ENCODE data around the gene ZBTB16. TPM values are rescaled to one million over a fixed set of nuclear protein-coding genes. Genes with fewer than 3 reads are reported as not detected.

Gene ZBTB16
- total RNA-seq, 1 donor from 2014 or later: 64.5 TPM

DNA sequence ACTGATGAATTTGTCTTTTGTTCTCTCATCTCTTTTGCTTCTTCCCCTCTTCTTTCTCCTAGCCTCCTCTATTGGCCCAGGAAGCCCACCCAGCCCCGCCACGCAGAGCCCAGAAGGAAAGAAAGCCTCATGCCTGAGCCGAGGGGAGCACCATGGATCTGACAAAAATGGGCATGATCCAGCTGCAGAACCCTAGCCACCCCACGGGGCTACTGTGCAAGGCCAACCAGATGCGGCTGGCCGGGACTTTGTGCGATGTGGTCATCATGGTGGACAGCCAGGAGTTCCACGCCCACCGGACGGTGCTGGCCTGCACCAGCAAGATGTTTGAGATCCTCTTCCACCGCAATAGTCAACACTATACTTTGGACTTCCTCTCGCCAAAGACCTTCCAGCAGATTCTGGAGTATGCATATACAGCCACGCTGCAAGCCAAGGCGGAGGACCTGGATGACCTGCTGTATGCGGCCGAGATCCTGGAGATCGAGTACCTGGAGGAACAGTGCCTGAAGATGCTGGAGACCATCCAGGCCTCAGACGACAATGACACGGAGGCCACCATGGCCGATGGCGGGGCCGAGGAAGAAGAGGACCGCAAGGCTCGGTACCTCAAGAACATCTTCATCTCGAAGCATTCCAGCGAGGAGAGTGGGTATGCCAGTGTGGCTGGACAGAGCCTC lies 3.8 kb downstream of the ZBTB16 start:
- Histone ChIP-seq H3K4me3 (peak overlapping the region; percentile 100), H3K27ac (replicated peaks) (peak overlapping the region; percentile 100), H3K4me1 (peaks cover 96% of the 10 kb centered on the region), H3K27me3 (ENCODE audit: low read depth) (no peaks in the 10 kb centered on the region), H3K36me3 (peaks cover 66% of the 10 kb centered on the region), H3K9me3 (replicated peaks) (no peaks in the 10 kb centered on the region)
- intact Hi-C loops (cut with micrococcal nuclease): no loop called here
- peak; percentile 66 for DNase-seq
- TF ChIP-seq, protein P1, sequence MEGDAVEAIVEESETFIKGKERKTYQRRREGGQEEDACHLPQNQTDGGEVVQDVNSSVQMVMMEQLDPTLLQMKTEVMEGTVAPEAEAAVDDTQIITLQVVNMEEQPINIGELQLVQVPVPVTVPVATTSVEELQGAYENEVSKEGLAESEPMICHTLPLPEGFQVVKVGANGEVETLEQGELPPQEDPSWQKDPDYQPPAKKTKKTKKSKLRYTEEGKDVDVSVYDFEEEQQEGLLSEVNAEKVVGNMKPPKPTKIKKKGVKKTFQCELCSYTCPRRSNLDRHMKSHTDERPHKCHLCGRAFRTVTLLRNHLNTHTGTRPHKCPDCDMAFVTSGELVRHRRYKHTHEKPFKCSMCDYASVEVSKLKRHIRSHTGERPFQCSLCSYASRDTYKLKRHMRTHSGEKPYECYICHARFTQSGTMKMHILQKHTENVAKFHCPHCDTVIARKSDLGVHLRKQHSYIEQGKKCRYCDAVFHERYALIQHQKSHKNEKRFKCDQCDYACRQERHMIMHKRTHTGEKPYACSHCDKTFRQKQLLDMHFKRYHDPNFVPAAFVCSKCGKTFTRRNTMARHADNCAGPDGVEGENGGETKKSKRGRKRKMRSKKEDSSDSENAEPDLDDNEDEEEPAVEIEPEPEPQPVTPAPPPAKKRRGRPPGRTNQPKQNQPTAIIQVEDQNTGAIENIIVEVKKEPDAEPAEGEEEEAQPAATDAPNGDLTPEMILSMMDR (IDR thresholded peaks at IDR 0.05; ENCODE audit: borderline replicate concordance): no peak

DNA sequence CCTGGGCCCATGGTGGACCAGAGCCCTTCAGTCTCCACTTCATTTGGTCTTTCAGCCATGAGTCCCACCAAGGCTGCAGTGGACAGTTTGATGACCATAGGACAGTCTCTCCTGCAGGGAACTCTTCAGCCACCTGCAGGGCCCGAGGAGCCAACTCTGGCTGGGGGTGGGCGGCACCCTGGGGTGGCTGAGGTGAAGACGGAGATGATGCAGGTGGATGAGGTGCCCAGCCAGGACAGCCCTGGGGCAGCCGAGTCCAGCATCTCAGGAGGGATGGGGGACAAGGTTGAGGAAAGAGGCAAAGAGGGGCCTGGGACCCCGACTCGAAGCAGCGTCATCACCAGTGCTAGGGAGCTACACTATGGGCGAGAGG lies 4.3 kb downstream of the ZBTB16 start:
- H3K27ac ChIP-seq (replicated peaks): peak overlapping the region; percentile 100
- intact Hi-C loops (cut with micrococcal nuclease): no loop called here
- DNase-seq: no peak

DNA sequence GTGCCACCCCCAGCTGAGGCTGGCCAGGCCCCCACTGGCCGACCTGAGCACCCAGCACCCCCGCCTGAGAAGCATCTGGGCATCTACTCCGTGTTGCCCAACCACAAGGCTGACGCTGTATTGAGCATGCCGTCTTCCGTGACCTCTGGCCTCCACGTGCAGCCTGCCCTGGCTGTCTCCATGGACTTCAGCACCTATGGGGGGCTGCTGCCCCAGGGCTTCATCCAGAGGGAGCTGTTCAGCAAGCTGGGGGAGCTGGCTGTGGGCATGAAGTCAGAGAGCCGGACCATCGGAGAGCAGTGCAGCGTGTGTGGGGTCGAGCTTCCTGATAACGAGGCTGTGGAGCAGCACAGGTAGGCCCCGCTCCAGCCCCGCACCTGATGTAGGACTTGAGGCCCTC lies 4.7 kb downstream of the ZBTB16 start:
- Histone ChIP-seq H3K4me1 (peaks cover 97% of the 10 kb centered on the region), H3K36me3 (peaks cover 76% of the 10 kb centered on the region), H3K9me3 (replicated peaks) (no peaks in the 10 kb centered on the region), H3K4me3 (peak overlapping the region; percentile 100), H3K27ac (replicated peaks) (peak overlapping the region; percentile 100), H3K27me3 (ENCODE audit: low read depth) (no peaks in the 10 kb centered on the region)
- no peak for DNase-seq
- intact Hi-C loops (cut with micrococcal nuclease): no loop called here
- TF ChIP-seq, protein P1 (IDR thresholded peaks at IDR 0.05; ENCODE audit: borderline replicate concordance): no peak

More for the DNA sequence above, 4.3 kb downstream of the ZBTB16 start:
- TF ChIP-seq, protein P1 (IDR thresholded peaks at IDR 0.05; ENCODE audit: borderline replicate concordance): no peak
- Histone ChIP-seq H3K36me3 (peaks cover 72% of the 10 kb centered on the region), H3K4me1 (peaks cover 96% of the 10 kb centered on the region), H3K27me3 (ENCODE audit: low read depth) (no peaks in the 10 kb centered on the region), H3K9me3 (replicated peaks) (no peaks in the 10 kb centered on the region), H3K4me3 (peak overlapping the region; percentile 100)

DNA sequence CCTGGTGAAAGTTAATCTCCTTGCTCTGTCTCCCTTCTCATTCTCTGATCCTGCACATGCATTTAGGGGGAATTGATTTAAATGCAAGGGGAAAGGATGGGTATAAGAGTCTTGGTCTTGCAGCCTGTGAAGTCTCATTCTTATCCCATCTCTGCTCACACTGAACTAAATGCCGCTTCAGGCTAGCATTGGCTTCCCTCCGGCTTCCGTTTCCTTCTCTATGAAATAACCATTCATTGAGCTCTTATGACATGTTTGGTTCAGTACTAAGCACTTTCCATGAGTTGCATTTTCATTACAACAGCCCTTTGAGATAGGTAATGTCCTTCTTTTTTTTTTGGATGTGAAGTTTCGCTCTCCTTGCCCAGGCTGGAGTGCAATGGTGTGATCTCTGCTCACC lies 5.6 kb downstream of the ZBTB16 start:
- peak overlapping the region; percentile 100 for H3K4me3 ChIP-seq
- peak overlapping the region; percentile 100 for H3K27ac ChIP-seq (replicated peaks)
- H3K36me3 ChIP-seq: peaks cover 83% of the 10 kb centered on the region
- TF ChIP-seq, protein P1 (IDR thresholded peaks at IDR 0.05; ENCODE audit: borderline replicate concordance): no peak
- intact Hi-C loops (cut with micrococcal nuclease): no loop called here
- no peaks in the 10 kb centered on the region for H3K9me3 ChIP-seq (replicated peaks)
- H3K4me1 ChIP-seq: peaks cover 98% of the 10 kb centered on the region
- H3K27me3 ChIP-seq (ENCODE audit: low read depth): no peaks in the 10 kb centered on the region
- no peak for DNase-seq

DNA sequence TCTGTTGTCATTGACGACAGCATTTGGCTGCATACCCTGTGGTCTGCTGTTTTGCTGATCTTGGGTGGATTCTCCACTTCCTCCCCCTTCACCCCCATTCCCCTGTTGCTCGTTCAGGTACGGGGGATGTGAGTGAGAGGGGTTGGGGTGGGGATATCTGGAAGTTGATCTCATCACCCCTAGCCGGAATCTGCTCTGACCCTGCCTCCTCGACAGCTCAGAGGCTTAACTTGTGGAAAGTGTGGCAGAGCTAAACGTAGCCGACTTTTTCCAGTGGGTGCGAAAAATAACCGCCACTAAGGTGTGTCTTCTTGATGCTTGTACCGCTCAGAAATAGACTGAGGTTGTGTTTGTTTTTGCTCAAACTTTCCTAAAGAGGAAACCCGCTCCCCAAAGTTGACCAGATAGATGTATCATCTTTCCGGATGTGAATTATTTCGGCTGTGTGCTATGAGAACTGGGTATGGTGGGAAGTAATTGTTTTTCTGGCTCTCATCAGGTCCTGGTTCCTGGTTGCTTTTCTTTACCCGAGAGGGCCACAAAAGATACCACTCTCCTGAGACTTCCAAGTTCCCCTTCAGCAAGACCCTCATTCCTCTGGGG lies 6.6 kb downstream of the ZBTB16 start:
- H3K9me3 ChIP-seq (replicated peaks): no peaks in the 10 kb centered on the region
- H3K36me3 ChIP-seq: peaks cover 88% of the 10 kb centered on the region
- peak overlapping the region; percentile 100 for H3K27ac ChIP-seq (replicated peaks)
- no peaks in the 10 kb centered on the region for H3K27me3 ChIP-seq (ENCODE audit: low read depth)
- intact Hi-C loops (cut with micrococcal nuclease): no loop called here
- TF ChIP-seq, protein P1 (IDR thresholded peaks at IDR 0.05; ENCODE audit: borderline replicate concordance): no peak
- peak overlapping the region; percentile 100 for H3K4me3 ChIP-seq
- peaks cover 98% of the 10 kb centered on the region for H3K4me1 ChIP-seq
- no peak for DNase-seq
